ENCODE results near the gene CAPN9.

DNA sequence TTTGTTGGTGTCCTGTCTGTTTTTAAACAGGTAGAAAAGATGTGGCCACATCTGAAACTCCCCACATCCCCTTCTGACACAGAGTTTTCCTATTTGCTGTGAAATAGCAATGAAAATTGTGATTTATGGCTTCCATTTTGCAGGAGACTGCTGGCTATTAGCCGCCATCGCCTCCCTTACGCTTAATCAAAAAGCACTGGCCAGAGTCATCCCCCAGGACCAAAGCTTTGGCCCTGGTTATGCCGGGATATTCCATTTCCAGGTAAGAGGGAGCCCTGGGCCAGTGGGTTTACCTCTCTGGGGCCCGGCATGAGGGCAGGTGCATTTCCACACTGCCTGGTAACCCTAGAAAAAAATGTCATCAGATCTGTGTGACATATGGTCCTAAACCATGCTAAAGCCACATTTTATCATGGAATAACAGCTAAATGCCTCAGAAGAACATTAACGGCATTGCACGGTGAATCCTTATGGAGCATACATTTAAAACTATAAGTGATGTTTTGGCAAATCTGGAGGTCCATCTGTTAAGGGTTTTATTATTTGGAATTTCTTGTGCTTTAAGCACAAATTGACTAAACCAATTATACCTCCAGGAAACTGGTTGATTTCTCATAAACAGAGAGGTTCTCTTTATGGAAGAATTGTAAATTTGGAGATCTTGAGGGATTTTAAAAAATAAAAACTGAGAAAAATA lies 12.3 kb downstream of the CAPN9 start:
- TF ChIP-seq, protein P1, sequence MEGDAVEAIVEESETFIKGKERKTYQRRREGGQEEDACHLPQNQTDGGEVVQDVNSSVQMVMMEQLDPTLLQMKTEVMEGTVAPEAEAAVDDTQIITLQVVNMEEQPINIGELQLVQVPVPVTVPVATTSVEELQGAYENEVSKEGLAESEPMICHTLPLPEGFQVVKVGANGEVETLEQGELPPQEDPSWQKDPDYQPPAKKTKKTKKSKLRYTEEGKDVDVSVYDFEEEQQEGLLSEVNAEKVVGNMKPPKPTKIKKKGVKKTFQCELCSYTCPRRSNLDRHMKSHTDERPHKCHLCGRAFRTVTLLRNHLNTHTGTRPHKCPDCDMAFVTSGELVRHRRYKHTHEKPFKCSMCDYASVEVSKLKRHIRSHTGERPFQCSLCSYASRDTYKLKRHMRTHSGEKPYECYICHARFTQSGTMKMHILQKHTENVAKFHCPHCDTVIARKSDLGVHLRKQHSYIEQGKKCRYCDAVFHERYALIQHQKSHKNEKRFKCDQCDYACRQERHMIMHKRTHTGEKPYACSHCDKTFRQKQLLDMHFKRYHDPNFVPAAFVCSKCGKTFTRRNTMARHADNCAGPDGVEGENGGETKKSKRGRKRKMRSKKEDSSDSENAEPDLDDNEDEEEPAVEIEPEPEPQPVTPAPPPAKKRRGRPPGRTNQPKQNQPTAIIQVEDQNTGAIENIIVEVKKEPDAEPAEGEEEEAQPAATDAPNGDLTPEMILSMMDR (IDR thresholded peaks at IDR 0.05; ENCODE audit: low read length) = no peak
- no peak for TF ChIP-seq EZH2 (IDR thresholded peaks at IDR 0.05; ENCODE audit: borderline replicate concordance, low read length)

All from OCI-LY1 (cell line).